Measurements from ENCODE around the gene SERPINA12. TPM values are rescaled to one million over a fixed set of nuclear protein-coding genes. Genes with fewer than 3 reads are reported as not detected.
A peak's percentile ranks its signal among the peaks of the same experiment; 100 is the strongest.

Gene SERPINA12
- total RNA-seq, 1 donor from 2014 or later: 8.6 TPM

DNA sequence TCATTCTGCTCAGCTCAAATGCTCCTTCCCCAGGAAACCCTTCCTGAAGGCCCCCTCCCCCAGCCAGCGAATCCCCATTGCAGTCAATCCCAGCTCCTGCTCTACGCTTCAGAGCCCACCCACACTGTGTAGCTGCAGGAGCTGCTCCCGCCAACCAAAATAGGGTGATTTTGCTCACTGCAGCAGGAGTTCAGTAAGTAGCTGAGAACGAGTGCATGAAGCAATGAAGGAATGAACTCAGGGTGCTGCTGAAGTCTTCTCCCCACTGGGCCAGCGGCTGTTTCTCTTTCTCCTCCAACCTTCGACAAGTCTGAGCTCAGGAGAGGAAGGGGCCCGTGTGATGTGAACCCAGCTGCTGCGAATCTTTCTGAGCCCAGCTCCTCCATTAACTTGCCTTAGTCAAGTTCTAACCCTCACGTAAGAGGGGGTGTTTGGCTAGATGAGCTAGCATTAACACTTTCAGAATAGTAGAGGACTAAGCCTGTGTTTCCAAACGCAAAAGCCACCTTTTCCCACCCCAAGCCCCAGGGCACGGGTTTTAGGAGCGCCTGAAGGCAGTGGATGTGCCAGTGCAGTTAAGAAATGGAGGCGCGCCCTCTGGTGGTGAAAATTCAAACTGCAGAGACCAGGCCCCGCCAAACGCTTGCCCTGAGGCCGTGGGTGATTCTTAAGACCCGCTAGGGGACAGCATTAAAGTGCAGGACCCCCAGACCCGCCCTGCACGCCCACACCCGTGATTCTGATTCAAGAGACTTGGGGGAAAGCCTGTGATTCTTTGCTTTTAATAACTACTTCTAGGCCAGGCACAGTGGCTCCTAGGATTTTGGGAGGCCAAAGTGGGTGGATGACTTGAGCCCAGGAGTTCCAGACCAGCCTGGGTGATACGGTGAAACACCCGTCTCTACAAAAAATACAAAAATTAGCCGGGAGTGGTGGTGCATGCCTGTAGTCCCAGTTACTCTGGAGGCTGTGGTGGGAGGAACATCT is 40.0 kb upstream of the SERPINA12 start:
- no peaks in the 10 kb centered on the region for H3K27me3 ChIP-seq
- no peaks in the 10 kb centered on the region for H3K36me3 ChIP-seq
- TF ChIP-seq, protein P1, sequence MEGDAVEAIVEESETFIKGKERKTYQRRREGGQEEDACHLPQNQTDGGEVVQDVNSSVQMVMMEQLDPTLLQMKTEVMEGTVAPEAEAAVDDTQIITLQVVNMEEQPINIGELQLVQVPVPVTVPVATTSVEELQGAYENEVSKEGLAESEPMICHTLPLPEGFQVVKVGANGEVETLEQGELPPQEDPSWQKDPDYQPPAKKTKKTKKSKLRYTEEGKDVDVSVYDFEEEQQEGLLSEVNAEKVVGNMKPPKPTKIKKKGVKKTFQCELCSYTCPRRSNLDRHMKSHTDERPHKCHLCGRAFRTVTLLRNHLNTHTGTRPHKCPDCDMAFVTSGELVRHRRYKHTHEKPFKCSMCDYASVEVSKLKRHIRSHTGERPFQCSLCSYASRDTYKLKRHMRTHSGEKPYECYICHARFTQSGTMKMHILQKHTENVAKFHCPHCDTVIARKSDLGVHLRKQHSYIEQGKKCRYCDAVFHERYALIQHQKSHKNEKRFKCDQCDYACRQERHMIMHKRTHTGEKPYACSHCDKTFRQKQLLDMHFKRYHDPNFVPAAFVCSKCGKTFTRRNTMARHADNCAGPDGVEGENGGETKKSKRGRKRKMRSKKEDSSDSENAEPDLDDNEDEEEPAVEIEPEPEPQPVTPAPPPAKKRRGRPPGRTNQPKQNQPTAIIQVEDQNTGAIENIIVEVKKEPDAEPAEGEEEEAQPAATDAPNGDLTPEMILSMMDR (IDR thresholded peaks at IDR 0.05): peak; percentile 48 to 89 (median 88)
- TF ChIP-seq POLR2A (IDR thresholded peaks at IDR 0.05) (no peak), POLR2AphosphoS5 (IDR thresholded peaks at IDR 0.05; ENCODE audit: insufficient read depth in 1 of 2, low read depth in 1 of 2) (no peak)
- H3K27ac ChIP-seq: no peak overlapping the region
- H3K4me1 ChIP-seq: peaks cover 8% of the 10 kb centered on the region
- H3K4me3 ChIP-seq: no peak overlapping the region
- DNase-seq (ENCODE audit: extremely low spot score in 2 of 2): peak; percentile 81 to 83
- no peaks in the 10 kb centered on the region for H3K9me3 ChIP-seq
- intact Hi-C loops (cut with DNase I): no loop called here

DNA sequence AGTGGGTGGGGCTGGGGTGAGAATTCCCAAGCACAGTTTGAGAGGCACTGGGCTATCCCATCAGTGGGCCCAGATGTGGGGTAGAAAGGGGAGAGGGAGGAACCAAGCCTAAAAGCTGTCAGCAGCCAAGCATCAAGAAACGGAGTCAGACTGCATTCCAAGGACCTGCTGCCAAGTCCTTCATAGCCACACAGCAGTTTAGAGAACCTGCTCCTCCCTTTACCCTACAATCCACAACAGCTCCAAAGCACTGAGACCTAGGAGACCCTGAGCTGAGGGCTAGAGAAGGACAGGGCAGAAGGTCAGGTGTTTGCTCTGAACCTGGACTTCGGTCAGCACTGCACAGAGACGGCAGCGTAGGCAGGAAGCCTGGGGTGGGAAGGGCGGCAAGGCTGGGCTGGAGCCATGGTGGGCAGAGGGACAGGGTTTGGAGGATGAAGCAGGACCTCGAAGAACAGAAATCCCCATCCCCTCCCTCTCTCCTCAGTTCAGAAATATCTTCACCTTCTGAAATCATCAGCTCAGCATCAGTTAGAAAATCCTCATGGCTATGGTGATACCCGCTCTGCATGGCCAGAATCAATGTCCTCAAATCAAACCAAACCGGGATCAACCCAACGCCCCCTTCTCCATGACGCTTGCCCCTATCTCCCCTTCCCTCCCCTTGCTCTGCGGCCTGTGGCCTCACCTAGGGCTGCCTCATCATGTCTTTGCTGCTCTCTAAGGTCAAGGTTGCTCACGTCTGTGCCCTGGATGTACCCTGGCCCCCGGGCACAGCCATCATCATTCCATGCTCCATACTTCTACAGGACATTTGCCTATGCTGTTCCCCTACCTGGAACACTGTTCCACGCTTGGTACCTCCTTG is 39.1 kb upstream of the SERPINA12 start:
- Histone ChIP-seq H3K4me3 (no peak overlapping the region), H3K36me3 (no peaks in the 10 kb centered on the region), H3K27ac (no peak overlapping the region), H3K4me1 (peaks cover 8% of the 10 kb centered on the region), H3K27me3 (no peaks in the 10 kb centered on the region), H3K9me3 (no peaks in the 10 kb centered on the region)
- peak; percentile 40 to 84 for DNase-seq (ENCODE audit: extremely low spot score in 2 of 2)
- TF ChIP-seq, protein P1 (IDR thresholded peaks at IDR 0.05): no peak
- TF ChIP-seq POLR2AphosphoS5 (IDR thresholded peaks at IDR 0.05; ENCODE audit: insufficient read depth in 1 of 2, low read depth in 1 of 2) (no peak), POLR2A (IDR thresholded peaks at IDR 0.05) (no peak)
- intact Hi-C loops (cut with DNase I): no loop called here

DNA sequence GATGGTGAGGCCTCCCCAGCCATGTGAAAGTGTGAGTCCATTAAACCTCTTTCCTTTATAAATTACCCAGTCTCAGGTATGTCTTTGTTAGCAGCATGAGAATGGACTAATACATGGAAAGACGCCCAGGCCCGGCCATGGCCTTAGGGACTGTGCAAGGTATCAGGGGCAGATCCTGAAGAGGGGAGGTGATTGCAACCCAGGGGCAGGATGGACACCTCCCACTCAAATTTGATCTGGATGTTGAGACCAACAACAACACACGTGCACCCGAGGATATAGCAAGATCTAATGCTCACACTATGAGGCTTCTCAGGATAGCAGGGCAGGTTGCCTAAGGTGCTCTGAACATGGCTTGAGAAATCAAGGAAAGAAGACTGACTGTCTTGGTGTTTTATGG is 38.5 kb upstream of the SERPINA12 start:
- Histone ChIP-seq H3K4me1 (peaks cover 10% of the 10 kb centered on the region), H3K4me3 (no peak overlapping the region), H3K9me3 (no peaks in the 10 kb centered on the region), H3K27ac (no peak overlapping the region), H3K36me3 (no peaks in the 10 kb centered on the region), H3K27me3 (no peaks in the 10 kb centered on the region)
- intact Hi-C loops (cut with DNase I): no loop called here
- TF ChIP-seq POLR2AphosphoS5 (IDR thresholded peaks at IDR 0.05; ENCODE audit: insufficient read depth in 1 of 2, low read depth in 1 of 2) (no peak), POLR2A (IDR thresholded peaks at IDR 0.05) (no peak)
- TF ChIP-seq, protein P1 (IDR thresholded peaks at IDR 0.05): no peak
- no peak for DNase-seq (ENCODE audit: extremely low spot score in 2 of 2)

DNA sequence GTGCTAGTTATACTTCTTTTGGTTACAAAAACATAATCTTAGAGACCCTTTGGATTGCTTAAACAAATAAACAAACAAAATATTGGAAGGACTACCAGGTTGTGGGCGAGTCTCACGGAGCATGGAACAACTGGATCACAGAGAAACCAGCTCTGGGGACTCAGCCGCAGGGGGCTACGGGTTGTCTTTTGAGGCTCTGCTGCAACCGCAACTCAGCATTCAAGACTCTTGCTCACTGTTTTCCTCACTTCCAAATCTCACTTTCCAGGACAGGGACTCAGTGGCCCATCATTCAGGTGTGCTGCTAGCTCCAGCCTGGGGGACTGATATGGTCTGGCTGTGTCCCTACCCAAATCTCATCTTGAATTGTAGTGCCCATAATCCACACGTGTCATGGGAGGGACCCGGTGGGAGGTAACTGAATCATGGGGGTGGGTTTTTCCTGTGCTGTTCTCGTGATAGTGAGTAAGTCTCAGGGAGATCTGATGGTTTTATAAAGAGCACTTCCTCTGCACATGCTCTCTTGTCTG is 37.9 kb upstream of the SERPINA12 start:
- peak; percentile 70 to 87 for DNase-seq (ENCODE audit: extremely low spot score in 2 of 2)
- intact Hi-C loops (cut with DNase I): no loop called here
- peaks cover 12% of the 10 kb centered on the region for H3K4me1 ChIP-seq
- H3K4me3 ChIP-seq: no peak overlapping the region
- no peaks in the 10 kb centered on the region for H3K27me3 ChIP-seq
- no peak overlapping the region for H3K27ac ChIP-seq
- H3K9me3 ChIP-seq: no peaks in the 10 kb centered on the region
- TF ChIP-seq POLR2AphosphoS5 (IDR thresholded peaks at IDR 0.05; ENCODE audit: insufficient read depth in 1 of 2, low read depth in 1 of 2) (no peak), POLR2A (IDR thresholded peaks at IDR 0.05) (no peak)
- TF ChIP-seq, protein P1 (IDR thresholded peaks at IDR 0.05): no peak
- no peaks in the 10 kb centered on the region for H3K36me3 ChIP-seq

All from vagina (tissue), 2 donors.